Stimulated activated naive CD8-positive, alpha-beta T cell treated with anti-CD3 and anti-CD28 coated beads, Interleukin-15, amount 100 ng/mL, for 72 hours (primary cell): ENCODE measurements around the gene C19orf73.

Experiments
- ATAC-seq: fragments of 150-1000 bp; cut with Tn5 transposase; 2 replicates; pipeline ENCODE4 v1.10.0; 2021; ENCODE audit warnings: mild to moderate bottlenecking, moderate library complexity
- DNase-seq, 2 donors: peaks; one replicate each; pipeline ENCODE4 v3.0.0; 2021 to 2022
- H3K27ac Mint-ChIP-seq, 2 donors: one replicate each; pipeline ENCODE4 v1.8.0; 2022; ENCODE audit warnings: mild to moderate bottlenecking in 2 of 2, mixed read lengths in 2 of 2, moderate library complexity in 2 of 2
- H3K27me3 Mint-ChIP-seq: one replicate; pipeline ENCODE4 v1.8.0; 2022; ENCODE audit warnings: mixed read lengths
- H3K4me1 Mint-ChIP-seq: one replicate; pipeline ENCODE4 v1.8.0; 2022; ENCODE audit warnings: mild to moderate bottlenecking, mixed read lengths
- H3K4me3 Mint-ChIP-seq, 2 donors: one replicate each; pipeline ENCODE4 v1.8.0; 2022; ENCODE audit warnings: mild to moderate bottlenecking in 2 of 2, mixed read lengths in 2 of 2, moderate library complexity in 1 of 2
- H3K9me3 Mint-ChIP-seq, 2 donors: one replicate each; pipeline ENCODE4 v1.8.0; 2022; ENCODE audit warnings: mixed read lengths in 2 of 2

The C19orf73 gene

GRCh38 chr19:49117677-49118564, 1.0 kb downstream of the C19orf73 start:
- peak in 1 of 2 donors; percentile 17 for DNase-seq
- no peak for ATAC-seq
- H3K4me1 Mint-ChIP-seq = peaks cover 60% of the 10 kb centered on the region
- peaks cover 18% of the 10 kb centered on the region for H3K27me3 Mint-ChIP-seq
- H3K4me3 Mint-ChIP-seq = peak overlapping the region; percentile 85 to 96
- no peaks in the 10 kb centered on the region for H3K9me3 Mint-ChIP-seq
- H3K27ac Mint-ChIP-seq = peak overlapping the region; percentile 87 to 97

GRCh38 chr19:49116544-49116943, 2.4 kb downstream of the C19orf73 start:
- Mint-ChIP-seq H3K9me3 (no peaks in the 10 kb centered on the region), H3K27ac (no peak overlapping the region), H3K4me3 (no peak overlapping the region), H3K4me1 (peaks cover 63% of the 10 kb centered on the region), H3K27me3 (peaks cover 18% of the 10 kb centered on the region)
- ATAC-seq (no peak), DNase-seq (no peak)

- peaks cover 2% of the 10 kb centered on the region for H3K27me3 Mint-ChIP-seq
- no peaks in the 10 kb centered on the region for H3K9me3 Mint-ChIP-seq
- H3K4me1 Mint-ChIP-seq = peaks cover 50% of the 10 kb centered on the region
- no peak overlapping the region for H3K27ac Mint-ChIP-seq
- peak overlapping the region; percentile 81 to 84 for H3K4me3 Mint-ChIP-seq
- ATAC-seq (no peak), DNase-seq (peak; percentile 44 to 48)
Observed at GRCh38 chr19:49114630-49115363, 4.1 kb downstream of the C19orf73 start.

GRCh38 chr19:49113762-49114629, 4.9 kb downstream of the C19orf73 start, which contains the start of gene LIN7B:
LIN7B (plus strand) TSS chr19:49114370; CDS start chr19:49114405, 35 bp downstream.
- Mint-ChIP-seq H3K27ac (peak within 1 kb of the TSS in 1 of 2 donors; percentile 38), H3K4me1 (peaks cover 50% of the 10 kb centered on the region), H3K4me3 (peak within 1 kb of the TSS; percentile 86 to 89), H3K9me3 (no peaks in the 10 kb centered on the region), H3K27me3 (no peaks in the 10 kb centered on the region)
- DNase-seq (peak; percentile 76 to 89), ATAC-seq (peak; percentile 78)

GRCh38 chr19:49111218-49111998, 7.5 kb downstream of the C19orf73 start:
- ATAC-seq (no peak), DNase-seq (no peak)
- Mint-ChIP-seq H3K9me3 (no peaks in the 10 kb centered on the region), H3K4me3 (no peak overlapping the region), H3K27me3 (no peaks in the 10 kb centered on the region), H3K4me1 (peaks cover 48% of the 10 kb centered on the region), H3K27ac (peak overlapping the region in 1 of 2 donors; percentile 22)

DNA sequence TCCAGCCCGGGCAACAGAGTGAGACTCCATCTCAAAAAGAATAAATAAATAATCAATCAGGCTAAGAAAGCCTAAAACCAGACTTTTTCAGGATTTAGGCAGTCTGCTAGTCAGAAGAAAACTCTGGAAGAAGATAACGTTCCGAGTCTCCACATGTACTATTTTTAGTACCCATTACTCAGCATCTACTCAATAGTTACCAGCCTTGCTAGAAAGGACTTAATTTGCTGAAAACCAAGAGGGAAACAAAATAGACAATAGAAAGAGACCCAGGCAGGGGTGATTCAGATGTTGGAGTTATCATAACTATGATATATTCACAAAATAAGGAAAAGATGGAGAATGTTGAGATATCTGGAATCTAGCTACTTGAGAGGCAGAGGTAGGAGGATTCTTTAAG, 8.4 kb downstream of the C19orf73 start:
- H3K9me3 Mint-ChIP-seq = no peaks in the 10 kb centered on the region
- no peaks in the 10 kb centered on the region for H3K27me3 Mint-ChIP-seq
- no peak for DNase-seq
- ATAC-seq = no peak
- no peak overlapping the region for H3K27ac Mint-ChIP-seq
- peaks cover 39% of the 10 kb centered on the region for H3K4me1 Mint-ChIP-seq
- H3K4me3 Mint-ChIP-seq = no peak overlapping the region

DNA sequence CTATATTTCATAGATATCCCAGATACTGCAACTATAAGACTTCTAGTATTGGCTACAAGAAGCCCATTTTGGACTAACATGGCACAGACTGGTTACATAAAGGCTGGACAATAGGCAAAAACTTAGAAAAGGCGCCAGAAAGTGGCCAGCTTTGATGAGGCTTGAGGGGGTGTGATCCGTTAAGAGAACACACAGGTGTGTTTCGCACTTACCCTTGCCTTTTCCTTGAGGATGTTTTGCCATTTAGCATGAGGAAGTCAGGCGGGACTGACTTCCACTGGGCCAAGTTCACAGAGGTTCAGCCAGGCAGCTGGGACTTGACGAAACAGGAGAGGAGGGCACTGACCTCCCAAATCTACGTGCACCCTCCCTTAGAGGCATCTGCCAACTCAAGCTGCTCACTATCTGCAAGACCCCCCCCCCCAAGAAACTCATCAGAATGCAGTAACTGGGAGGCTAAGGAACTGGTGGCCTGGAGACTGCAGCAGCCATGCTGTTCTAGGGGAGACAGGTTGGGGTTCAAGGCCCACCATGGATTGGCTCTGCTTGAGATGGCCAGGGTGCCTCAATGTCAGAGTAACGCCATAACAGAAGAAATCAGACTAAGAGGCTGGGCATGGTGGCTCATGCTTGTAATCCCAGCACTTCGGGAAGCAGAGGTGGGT, 9.2 kb downstream of the C19orf73 start:
- Mint-ChIP-seq H3K4me3 (no peak overlapping the region), H3K27ac (no peak overlapping the region)

DNA sequence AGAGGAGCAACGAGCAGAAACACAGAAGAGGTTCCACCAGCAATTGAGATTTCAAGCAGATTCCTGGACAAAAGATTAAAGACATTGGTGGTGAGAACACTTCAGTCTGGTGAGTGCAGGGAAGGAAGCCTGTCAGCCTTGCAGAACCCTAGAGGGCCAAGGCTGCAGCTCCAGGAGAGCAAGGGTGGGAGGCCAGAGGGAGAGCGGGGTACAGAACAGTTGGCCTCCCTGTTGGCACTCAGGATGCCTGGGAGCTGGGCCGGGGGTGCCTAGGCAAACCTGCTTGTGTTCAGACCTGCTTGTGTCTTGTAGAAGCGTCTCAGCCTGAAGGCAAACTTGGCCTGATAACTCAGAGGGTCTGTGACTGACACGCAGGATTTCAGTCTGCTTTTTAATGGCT, 9.9 kb downstream of the C19orf73 start:
- Mint-ChIP-seq H3K9me3 (no peaks in the 10 kb centered on the region), H3K4me3 (no peak overlapping the region), H3K4me1 (peaks cover 40% of the 10 kb centered on the region), H3K27ac (no peak overlapping the region), H3K27me3 (no peaks in the 10 kb centered on the region)
- ATAC-seq (no peak), DNase-seq (no peak)

More for the DNA sequence above, 9.2 kb downstream of the C19orf73 start:
- no peak for ATAC-seq
- H3K4me1 Mint-ChIP-seq = peaks cover 38% of the 10 kb centered on the region
- DNase-seq = no peak
- H3K27me3 Mint-ChIP-seq = no peaks in the 10 kb centered on the region
- H3K9me3 Mint-ChIP-seq = no peaks in the 10 kb centered on the region

- peaks cover 28% of the 10 kb centered on the region for H3K4me1 Mint-ChIP-seq
- no peaks in the 10 kb centered on the region for H3K9me3 Mint-ChIP-seq
- H3K27me3 Mint-ChIP-seq = no peaks in the 10 kb centered on the region
- no peak for DNase-seq
- peak overlapping the region in 1 of 2 donors; percentile 34 for H3K27ac Mint-ChIP-seq
- H3K4me3 Mint-ChIP-seq = no peak overlapping the region
- no peak for ATAC-seq
Observed at GRCh38 chr19:49107625-49108459, 11.1 kb downstream of the C19orf73 start.

DNA sequence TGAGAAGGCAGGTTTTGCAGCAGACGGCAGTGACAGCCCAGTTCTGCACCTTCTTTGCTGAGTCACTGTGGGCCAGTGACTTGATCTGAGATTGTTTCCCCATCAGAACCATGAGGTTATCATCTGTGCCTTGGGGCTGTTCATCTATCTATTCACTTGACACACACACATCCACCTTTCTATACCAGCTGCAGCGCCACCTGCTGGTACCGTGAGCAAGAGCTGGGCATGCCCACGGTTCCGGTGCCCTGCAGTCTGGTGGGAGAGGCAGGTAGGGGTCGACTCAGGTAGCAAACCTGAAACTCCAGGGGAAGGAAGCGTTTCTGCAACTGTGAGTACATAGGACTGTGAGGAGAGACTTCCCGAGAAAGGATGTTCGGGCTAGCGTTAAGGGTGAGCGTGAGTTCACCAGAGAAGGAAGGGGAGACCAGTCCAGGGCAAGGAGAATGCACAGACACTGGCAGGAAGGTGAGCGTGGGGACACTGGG, 12.3 kb downstream of the C19orf73 start:
- Mint-ChIP-seq H3K4me1 (peaks cover 30% of the 10 kb centered on the region), H3K27ac (peak overlapping the region in 1 of 2 donors; percentile 91), H3K9me3 (no peaks in the 10 kb centered on the region), H3K4me3 (peak overlapping the region in 1 of 2 donors; percentile 39), H3K27me3 (no peaks in the 10 kb centered on the region)
- peak; percentile 75 for ATAC-seq
- peak; percentile 57 to 65 for DNase-seq

GRCh38 chr19:49104229-49104864, 14.6 kb downstream of the C19orf73 start:
- H3K4me1 Mint-ChIP-seq = peaks cover 30% of the 10 kb centered on the region
- DNase-seq = no peak
- no peak overlapping the region for H3K4me3 Mint-ChIP-seq
- ATAC-seq = peak; percentile 3
- H3K27ac Mint-ChIP-seq = peak overlapping the region; percentile 16 to 41
- no peaks in the 10 kb centered on the region for H3K9me3 Mint-ChIP-seq
- H3K27me3 Mint-ChIP-seq = no peaks in the 10 kb centered on the region

- H3K27ac Mint-ChIP-seq = no peak overlapping the region
- H3K27me3 Mint-ChIP-seq = no peaks in the 10 kb centered on the region
- DNase-seq (no peak), ATAC-seq (no peak)
- no peaks in the 10 kb centered on the region for H3K9me3 Mint-ChIP-seq
- peaks cover 24% of the 10 kb centered on the region for H3K4me1 Mint-ChIP-seq
- H3K4me3 Mint-ChIP-seq = no peak overlapping the region
Observed at GRCh38 chr19:49103331-49104085, 15.4 kb downstream of the C19orf73 start.
